Prostate gland (tissue), 2 donors: ENCODE measurements around the gene CIB1. TPM values are rescaled to one million over a fixed set of nuclear protein-coding genes. Genes with fewer than 3 reads are reported as not detected.
A peak's percentile ranks its signal among the peaks of the same experiment; 100 is the strongest.

Experiments
- DNase-seq: peaks from one replicate; pipeline ENCODE4 v3.0.0-alpha.2; 2019; ENCODE audit warnings: low spot score
- H3K27ac ChIP-seq, 2 donors: fragments of 200-600 bp; sonication (generic); 2 replicates each; pipeline ENCODE4 v1.5.1; 2017 to 2019
- H3K27me3 ChIP-seq: fragments of 200-600 bp; sonication (generic); replicated peaks from 2 replicates; pipeline ENCODE4 v1.5.1; 2019; ENCODE audit not compliant: insufficient read depth
- H3K36me3 ChIP-seq, 2 donors: fragments of 200-600 bp; sonication (generic); 1 replicate in 1 of 2; 2 replicates in 1 of 2; pipeline versions ENCODE4 v1.5.1 to v1.8.1; 2017 to 2019
- H3K4me1 ChIP-seq: fragments of 200-600 bp; sonication (generic); replicated peaks from 2 replicates; pipeline ENCODE4 v1.5.1; 2019
- H3K4me3 ChIP-seq, 2 donors: fragments of 200-600 bp; sonication (generic); 2 replicates each; pipeline ENCODE4 v1.5.1; 2017 to 2019
- H3K9me3 ChIP-seq: fragments of 200-600 bp; sonication (generic); 2 replicates; pipeline ENCODE4 v1.5.1; 2017
- POLR2A ChIP-seq: fragments of 450-650 bp; IDR thresholded peaks from one replicate; pipeline ENCODE4 v1.6.1; 2016; ENCODE audit warnings: antibody characterized with exemption, mild to moderate bottlenecking
- POLR2AphosphoS5 ChIP-seq: sonication (generic); formaldehyde crosslinking; IDR thresholded peaks from one replicate; pipeline ENCODE4 v1.6.1; 2017; ENCODE audit warnings: antibody characterized with exemption
- WGBS: methylation state at CpG from one replicate; pipeline ENCODE4 v1.1.5; 2018; 5-methylcytosine and 5-hydroxymethylcytosine counted together
- intact Hi-C: fragments of 100-400 bp; cut with DNase I; formaldehyde crosslinking; loops from one replicate; pipeline ENCODE4 v1.14.2; 2022
- total RNA-seq, 2 donors: library from RNA; depleted of rRNA; stranded (reverse); fragments of >200 nt; gene quantifications; one replicate each; pipeline ENCODE4 v1.1.0, GENCODE V29; 2016
- TF ChIP-seq, protein P1 (sequence below), 4 experiments: fragments of 200-600 bp in 2 of 4; fragments of 450-650 bp in 2 of 4; sonication (generic) in 2 of 4; IDR thresholded peaks; 1 replicate in 3 of 4; 2 replicates in 1 of 4; pipeline ENCODE4 v1.5.1; 2016 to 2019; ENCODE audit warnings: antibody characterized with exemption in 4 of 4, mild to moderate bottlenecking in 2 of 4, moderate library complexity in 2 of 4

Gene CIB1
- total RNA-seq, 2 donors from 2014 or later, result 48.3 to 104 TPM

DNA sequence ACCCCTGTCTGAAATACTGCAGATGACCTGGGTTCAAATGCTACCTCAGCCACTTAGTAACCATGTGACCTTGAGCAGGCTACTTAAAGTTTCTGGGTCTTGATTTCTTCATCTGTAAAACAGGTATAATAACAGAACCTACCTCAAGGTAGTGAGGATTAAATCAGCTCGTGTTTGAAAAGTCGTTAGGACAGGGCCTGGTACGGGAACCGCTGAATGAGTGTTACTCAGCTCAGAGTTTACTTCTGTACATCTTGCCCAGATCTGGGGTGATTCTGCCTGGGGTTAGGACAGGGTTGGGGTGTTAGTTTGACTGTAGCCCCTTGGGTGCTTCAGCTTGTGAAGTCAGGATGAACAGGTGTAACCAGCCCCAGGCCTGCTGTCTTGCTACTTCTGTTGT lies 30.8 kb downstream of the CIB1 start:
- Histone ChIP-seq H3K9me3 (no peaks in the 10 kb centered on the region), H3K36me3 (no peaks in the 10 kb centered on the region), H3K27ac (peak overlapping the region in 1 of 2 donors; percentile 91), H3K4me1 (peaks cover 6% of the 10 kb centered on the region), H3K27me3 (no peaks in the 10 kb centered on the region), H3K4me3 (peak overlapping the region in 1 of 2 donors; percentile 79)
- TF ChIP-seq, protein P1, sequence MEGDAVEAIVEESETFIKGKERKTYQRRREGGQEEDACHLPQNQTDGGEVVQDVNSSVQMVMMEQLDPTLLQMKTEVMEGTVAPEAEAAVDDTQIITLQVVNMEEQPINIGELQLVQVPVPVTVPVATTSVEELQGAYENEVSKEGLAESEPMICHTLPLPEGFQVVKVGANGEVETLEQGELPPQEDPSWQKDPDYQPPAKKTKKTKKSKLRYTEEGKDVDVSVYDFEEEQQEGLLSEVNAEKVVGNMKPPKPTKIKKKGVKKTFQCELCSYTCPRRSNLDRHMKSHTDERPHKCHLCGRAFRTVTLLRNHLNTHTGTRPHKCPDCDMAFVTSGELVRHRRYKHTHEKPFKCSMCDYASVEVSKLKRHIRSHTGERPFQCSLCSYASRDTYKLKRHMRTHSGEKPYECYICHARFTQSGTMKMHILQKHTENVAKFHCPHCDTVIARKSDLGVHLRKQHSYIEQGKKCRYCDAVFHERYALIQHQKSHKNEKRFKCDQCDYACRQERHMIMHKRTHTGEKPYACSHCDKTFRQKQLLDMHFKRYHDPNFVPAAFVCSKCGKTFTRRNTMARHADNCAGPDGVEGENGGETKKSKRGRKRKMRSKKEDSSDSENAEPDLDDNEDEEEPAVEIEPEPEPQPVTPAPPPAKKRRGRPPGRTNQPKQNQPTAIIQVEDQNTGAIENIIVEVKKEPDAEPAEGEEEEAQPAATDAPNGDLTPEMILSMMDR (IDR thresholded peaks at IDR 0.05), result no peak
- TF ChIP-seq POLR2A (no peak), POLR2AphosphoS5 (no peak)
- 73% methylated on average over 4 of the region's 4 CpGs for WGBS
- intact Hi-C loops, result no loop called here
- no peak for DNase-seq

DNA sequence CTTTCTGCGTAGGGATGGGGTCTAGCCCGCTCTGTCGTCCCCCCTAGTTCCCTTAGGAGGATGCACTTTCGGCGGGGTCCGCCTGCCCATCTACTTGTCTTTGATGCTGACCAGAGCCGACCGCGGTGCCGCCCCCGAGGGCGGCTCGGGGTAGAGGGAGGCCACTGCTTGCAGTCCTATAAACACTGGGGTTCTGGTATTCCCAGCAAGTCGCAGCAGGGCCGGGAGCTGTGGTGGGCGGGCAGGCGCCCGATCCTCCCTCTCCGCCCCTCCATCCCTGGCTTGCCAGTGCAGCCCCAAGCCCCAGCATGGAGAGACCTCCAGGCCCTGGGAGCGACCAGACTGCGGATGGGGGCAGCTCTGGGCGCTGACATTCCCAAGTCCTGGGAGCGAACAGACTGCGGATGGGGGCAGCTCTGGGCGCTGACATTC lies 31.8 kb downstream of the CIB1 start:
- Histone ChIP-seq H3K4me1 (peaks cover 6% of the 10 kb centered on the region), H3K36me3 (no peaks in the 10 kb centered on the region), H3K9me3 (no peaks in the 10 kb centered on the region), H3K27me3 (no peaks in the 10 kb centered on the region), H3K4me3 (peak overlapping the region; percentile 79 to 86), H3K27ac (peak overlapping the region; percentile 88 to 91)
- intact Hi-C loops, result no loop called here
- WGBS, result 1% methylated on average over 23 of the region's 25 CpGs
- no peak for DNase-seq
- TF ChIP-seq POLR2A (no peak), POLR2AphosphoS5 (no peak)
- TF ChIP-seq, protein P1 (IDR thresholded peaks at IDR 0.05), result no peak

DNA sequence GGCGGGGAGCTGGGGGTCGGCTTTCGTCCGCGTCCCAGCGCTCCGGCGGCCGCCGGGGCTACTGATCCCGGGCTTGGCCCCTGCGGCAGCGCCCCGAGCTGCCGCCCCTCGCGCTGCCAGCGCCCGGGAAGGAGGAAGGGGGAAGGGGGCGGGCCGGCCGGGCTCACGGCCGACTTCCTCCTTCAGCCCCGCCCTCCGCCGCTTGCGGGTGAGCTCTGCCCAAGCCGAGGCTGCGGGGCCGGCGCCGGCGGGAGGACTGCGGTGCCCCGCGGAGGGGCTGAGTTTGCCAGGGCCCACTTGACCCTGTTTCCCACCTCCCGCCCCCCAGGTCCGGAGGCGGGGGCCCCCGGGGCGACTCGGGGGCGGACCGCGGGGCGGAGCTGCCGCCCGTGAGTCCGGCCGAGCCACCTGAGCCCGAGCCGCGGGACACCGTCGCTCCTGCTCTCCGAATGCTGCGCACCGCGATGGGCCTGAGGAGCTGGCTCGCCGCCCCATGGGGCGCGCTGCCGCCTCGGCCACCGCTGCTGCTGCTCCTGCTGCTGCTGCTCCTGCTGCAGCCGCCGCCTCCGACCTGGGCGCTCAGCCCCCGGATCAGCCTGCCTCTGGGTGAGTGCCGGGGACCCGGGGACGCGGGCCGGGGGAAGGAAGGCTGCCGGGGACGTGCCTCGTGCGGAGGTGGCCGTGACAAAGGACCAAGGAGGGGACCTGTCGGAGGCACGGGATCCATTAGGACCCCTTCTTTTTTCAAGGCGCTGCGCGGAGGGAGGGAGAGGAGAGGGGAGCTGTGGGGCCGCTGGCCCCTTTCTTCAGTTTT lies 32.4 kb downstream of the CIB1 start, which contains the start of gene SEMA4B:
SEMA4B (plus strand) TSS at position 201 of the 814 bp plus-strand sequence; CDS start at position 450, 249 bp downstream.
- peak within 1 kb of the TSS; percentile 79 to 86 for H3K4me3 ChIP-seq
- H3K27me3 ChIP-seq, result no peaks in the 10 kb centered on the region
- TF ChIP-seq, protein P1 (IDR thresholded peaks at IDR 0.05), result peak in 1 of 4 experiments; percentile 20
- peak; percentile 80 for TF ChIP-seq POLR2A
- no peak for TF ChIP-seq POLR2AphosphoS5
- H3K27ac ChIP-seq, result peak within 1 kb of the TSS; percentile 88 to 91
- peak; percentile 78 for DNase-seq
- H3K36me3 ChIP-seq, result no peaks in the 10 kb centered on the region
- 0% methylated on average over 24 of the region's 88 CpGs for WGBS
- intact Hi-C loops, result no loop called here
- H3K9me3 ChIP-seq, result no peaks in the 10 kb centered on the region
- peaks cover 6% of the 10 kb centered on the region for H3K4me1 ChIP-seq

- Histone ChIP-seq H3K4me3 (peak overlapping the region; percentile 79 to 86), H3K27me3 (no peaks in the 10 kb centered on the region), H3K27ac (peak overlapping the region; percentile 88 to 91), H3K36me3 (no peaks in the 10 kb centered on the region), H3K4me1 (peaks cover 6% of the 10 kb centered on the region), H3K9me3 (no peaks in the 10 kb centered on the region)
- TF ChIP-seq, protein P1 (IDR thresholded peaks at IDR 0.05), result no peak
- TF ChIP-seq POLR2A (no peak), POLR2AphosphoS5 (no peak)
- WGBS, result 14% methylated on average over 22 of the region's 24 CpGs
- DNase-seq, result no peak
- intact Hi-C loops, result no loop called here
These were observed 33.1 kb downstream of the CIB1 start for GRCh38 chr15:90200534-90201129.
